ENCODE results near the gene KNL1. TPM values are rescaled to one million over a fixed set of nuclear protein-coding genes. Genes with fewer than 3 reads are reported as not detected.
"Not testable (repeated sequence)": the region's sequence is repeated elsewhere in the genome, so short reads cannot be mapped to it uniquely, and the experiment has no call there.

KNL1 gene
- total and polyA plus RNA-seq, 4 donors = 8.7 to 13.7 (median 10.4) TPM

GRCh38 chr15:40578892-40579291 lies 15.2 kb upstream of the KNL1 start:
- Histone ChIP-seq H3K27ac (ENCODE audit: low read depth, low read length) (no peak overlapping the region), H3K27me3 (ENCODE audit: control insufficient read depth, insufficient read depth, low read length) (no peaks in the 10 kb centered on the region), H3K9me3 (ENCODE audit: control insufficient read depth, insufficient read depth, low read length) (no peaks in the 10 kb centered on the region), H3K4me1 (ENCODE audit: control insufficient read depth, insufficient read depth, low read length) (no peaks in the 10 kb centered on the region), H3K36me3 (ENCODE audit: control insufficient read depth, insufficient read depth, low read length) (peaks cover 2% of the 10 kb centered on the region), H3K4me3 (ENCODE audit: low read depth, low read length) (no peak overlapping the region)
- WGBS (ENCODE audit: insufficient coverage) = no CpG with 5 or more reads among the region's 4 CpGs
- no peak for DNase-seq (ENCODE audit: low read depth in 4 of 6, low spot score in 6 of 6)

GRCh38 chr15:40581796-40582195 lies 12.3 kb upstream of the KNL1 start:
- H3K36me3 ChIP-seq (ENCODE audit: control insufficient read depth, insufficient read depth, low read length); H3K4me3 ChIP-seq (ENCODE audit: low read depth, low read length); H3K4me1 ChIP-seq (ENCODE audit: control insufficient read depth, insufficient read depth, low read length); H3K27ac ChIP-seq (ENCODE audit: low read depth, low read length); H3K9me3 ChIP-seq (ENCODE audit: control insufficient read depth, insufficient read depth, low read length); DNase-seq (ENCODE audit: low read depth in 4 of 6, low spot score in 6 of 6); H3K27me3 ChIP-seq (ENCODE audit: control insufficient read depth, insufficient read depth, low read length): not testable (repeated sequence)
- whole genome bisulfite sequencing (ENCODE audit: insufficient coverage) = 100% methylated on average over 1 of the region's 2 CpGs

- Histone ChIP-seq H3K27ac (ENCODE audit: low read depth, low read length) (no peak overlapping the region), H3K4me3 (ENCODE audit: low read depth, low read length) (no peak overlapping the region)
- 84% methylated on average over 5 of the region's 8 CpGs for WGBS (ENCODE audit: insufficient coverage)
Measured at GRCh38 chr15:40582726-40583246, 11.3 kb upstream of the KNL1 start.

GRCh38 chr15:40584191-40584590 lies 9.9 kb upstream of the KNL1 start:
- WGBS (ENCODE audit: insufficient coverage) = no CpG with 5 or more reads among the region's 2 CpGs
- Histone ChIP-seq H3K36me3 (ENCODE audit: control insufficient read depth, insufficient read depth, low read length) (no peaks in the 10 kb centered on the region), H3K4me3 (ENCODE audit: low read depth, low read length) (no peak overlapping the region), H3K9me3 (ENCODE audit: control insufficient read depth, insufficient read depth, low read length) (no peaks in the 10 kb centered on the region), H3K27ac (ENCODE audit: low read depth, low read length) (no peak overlapping the region), H3K4me1 (ENCODE audit: control insufficient read depth, insufficient read depth, low read length) (no peaks in the 10 kb centered on the region), H3K27me3 (ENCODE audit: control insufficient read depth, insufficient read depth, low read length) (no peaks in the 10 kb centered on the region)
- peak in 1 of 6 donors; percentile 51 for DNase-seq (ENCODE audit: low read depth in 4 of 6, low spot score in 6 of 6)

More at GRCh38 chr15:40582726-40583246, 11.3 kb upstream of the KNL1 start:
- Histone ChIP-seq H3K9me3 (ENCODE audit: control insufficient read depth, insufficient read depth, low read length) (no peaks in the 10 kb centered on the region), H3K36me3 (ENCODE audit: control insufficient read depth, insufficient read depth, low read length) (no peaks in the 10 kb centered on the region), H3K4me1 (ENCODE audit: control insufficient read depth, insufficient read depth, low read length) (no peaks in the 10 kb centered on the region), H3K27me3 (ENCODE audit: control insufficient read depth, insufficient read depth, low read length) (no peaks in the 10 kb centered on the region)
- no peak for DNase-seq (ENCODE audit: low read depth in 4 of 6, low spot score in 6 of 6)

- Histone ChIP-seq H3K4me1 (ENCODE audit: control insufficient read depth, insufficient read depth, low read length) (peaks cover 5% of the 10 kb centered on the region), H3K4me3 (ENCODE audit: low read depth, low read length) (no peak overlapping the region), H3K9me3 (ENCODE audit: control insufficient read depth, insufficient read depth, low read length) (no peaks in the 10 kb centered on the region), H3K27me3 (ENCODE audit: control insufficient read depth, insufficient read depth, low read length) (no peaks in the 10 kb centered on the region), H3K27ac (ENCODE audit: low read depth, low read length) (no peak overlapping the region), H3K36me3 (ENCODE audit: control insufficient read depth, insufficient read depth, low read length) (no peaks in the 10 kb centered on the region)
- no peak for DNase-seq (ENCODE audit: low read depth in 4 of 6, low spot score in 6 of 6)
- 71% methylated on average over 6 of the region's 12 CpGs for WGBS (ENCODE audit: insufficient coverage)
Measured at GRCh38 chr15:40590667-40591050, 3.4 kb upstream of the KNL1 start.

GRCh38 chr15:40591389-40591788 lies 2.7 kb upstream of the KNL1 start:
- no peak for DNase-seq (ENCODE audit: low read depth in 4 of 6, low spot score in 6 of 6)
- Histone ChIP-seq H3K27ac (ENCODE audit: low read depth, low read length) (no peak overlapping the region), H3K4me1 (ENCODE audit: control insufficient read depth, insufficient read depth, low read length) (peaks cover 5% of the 10 kb centered on the region), H3K27me3 (ENCODE audit: control insufficient read depth, insufficient read depth, low read length) (no peaks in the 10 kb centered on the region), H3K9me3 (ENCODE audit: control insufficient read depth, insufficient read depth, low read length) (no peaks in the 10 kb centered on the region), H3K36me3 (ENCODE audit: control insufficient read depth, insufficient read depth, low read length) (no peaks in the 10 kb centered on the region), H3K4me3 (ENCODE audit: low read depth, low read length) (no peak overlapping the region)
- 56% methylated on average over 7 of the region's 8 CpGs for WGBS (ENCODE audit: insufficient coverage)

GRCh38 chr15:40593165-40593564 lies 884 bp upstream of the KNL1 start:
- Histone ChIP-seq H3K27ac (ENCODE audit: low read depth, low read length) (no peak overlapping the region), H3K4me3 (ENCODE audit: low read depth, low read length) (no peak overlapping the region), H3K4me1 (ENCODE audit: control insufficient read depth, insufficient read depth, low read length) (peaks cover 5% of the 10 kb centered on the region), H3K27me3 (ENCODE audit: control insufficient read depth, insufficient read depth, low read length) (no peaks in the 10 kb centered on the region), H3K9me3 (ENCODE audit: control insufficient read depth, insufficient read depth, low read length) (no peaks in the 10 kb centered on the region), H3K36me3 (ENCODE audit: control insufficient read depth, insufficient read depth, low read length) (no peaks in the 10 kb centered on the region)
- WGBS (ENCODE audit: insufficient coverage) = no CpG with 5 or more reads among the region's 2 CpGs
- DNase-seq (ENCODE audit: low read depth in 4 of 6, low spot score in 6 of 6) = peak in 1 of 6 donors; percentile 51

- DNase-seq (ENCODE audit: low read depth in 4 of 6, low spot score in 6 of 6) = peak in 3 of 6 donors; percentile 13 to 48 (median 22)
- H3K4me3 ChIP-seq (ENCODE audit: low read depth, low read length) = peak overlapping the region; percentile 60
- H3K27me3 ChIP-seq (ENCODE audit: control insufficient read depth, insufficient read depth, low read length) = no peaks in the 10 kb centered on the region
- H3K9me3 ChIP-seq (ENCODE audit: control insufficient read depth, insufficient read depth, low read length) = no peaks in the 10 kb centered on the region
- WGBS (ENCODE audit: insufficient coverage) = 0% methylated on average over 30 of the region's 31 CpGs
- H3K27ac ChIP-seq (ENCODE audit: low read depth, low read length) = peak overlapping the region; percentile 93
- no peaks in the 10 kb centered on the region for H3K36me3 ChIP-seq (ENCODE audit: control insufficient read depth, insufficient read depth, low read length)
- peaks cover 5% of the 10 kb centered on the region for H3K4me1 ChIP-seq (ENCODE audit: control insufficient read depth, insufficient read depth, low read length)
Measured at GRCh38 chr15:40594429-40594836, 384 bp downstream of the KNL1 start.

- no peaks in the 10 kb centered on the region for H3K27me3 ChIP-seq (ENCODE audit: control insufficient read depth, insufficient read depth, low read length)
- no peak for DNase-seq (ENCODE audit: low read depth in 4 of 6, low spot score in 6 of 6)
- no peaks in the 10 kb centered on the region for H3K9me3 ChIP-seq (ENCODE audit: control insufficient read depth, insufficient read depth, low read length)
- no peak overlapping the region for H3K27ac ChIP-seq (ENCODE audit: low read depth, low read length)
- H3K36me3 ChIP-seq (ENCODE audit: control insufficient read depth, insufficient read depth, low read length) = no peaks in the 10 kb centered on the region
- peaks cover under 1% of the 10 kb centered on the region for H3K4me1 ChIP-seq (ENCODE audit: control insufficient read depth, insufficient read depth, low read length)
- 20% methylated on average over 4 of the region's 5 CpGs for WGBS (ENCODE audit: insufficient coverage)
- H3K4me3 ChIP-seq (ENCODE audit: low read depth, low read length) = peak overlapping the region; percentile 60
Measured at GRCh38 chr15:40595219-40595618, 1.2 kb downstream of the KNL1 start.

GRCh38 chr15:40595773-40596172 lies 1.7 kb downstream of the KNL1 start:
- H3K4me1 ChIP-seq (ENCODE audit: control insufficient read depth, insufficient read depth, low read length) = no peaks in the 10 kb centered on the region
- no peaks in the 10 kb centered on the region for H3K9me3 ChIP-seq (ENCODE audit: control insufficient read depth, insufficient read depth, low read length)
- WGBS (ENCODE audit: insufficient coverage) = no CpG with 5 or more reads among the region's 5 CpGs
- H3K4me3 ChIP-seq (ENCODE audit: low read depth, low read length) = no peak overlapping the region
- no peaks in the 10 kb centered on the region for H3K36me3 ChIP-seq (ENCODE audit: control insufficient read depth, insufficient read depth, low read length)
- no peak for DNase-seq (ENCODE audit: low read depth in 4 of 6, low spot score in 6 of 6)
- no peaks in the 10 kb centered on the region for H3K27me3 ChIP-seq (ENCODE audit: control insufficient read depth, insufficient read depth, low read length)
- H3K27ac ChIP-seq (ENCODE audit: low read depth, low read length) = no peak overlapping the region
